ENCODE data around the gene MPRIP.

DNA sequence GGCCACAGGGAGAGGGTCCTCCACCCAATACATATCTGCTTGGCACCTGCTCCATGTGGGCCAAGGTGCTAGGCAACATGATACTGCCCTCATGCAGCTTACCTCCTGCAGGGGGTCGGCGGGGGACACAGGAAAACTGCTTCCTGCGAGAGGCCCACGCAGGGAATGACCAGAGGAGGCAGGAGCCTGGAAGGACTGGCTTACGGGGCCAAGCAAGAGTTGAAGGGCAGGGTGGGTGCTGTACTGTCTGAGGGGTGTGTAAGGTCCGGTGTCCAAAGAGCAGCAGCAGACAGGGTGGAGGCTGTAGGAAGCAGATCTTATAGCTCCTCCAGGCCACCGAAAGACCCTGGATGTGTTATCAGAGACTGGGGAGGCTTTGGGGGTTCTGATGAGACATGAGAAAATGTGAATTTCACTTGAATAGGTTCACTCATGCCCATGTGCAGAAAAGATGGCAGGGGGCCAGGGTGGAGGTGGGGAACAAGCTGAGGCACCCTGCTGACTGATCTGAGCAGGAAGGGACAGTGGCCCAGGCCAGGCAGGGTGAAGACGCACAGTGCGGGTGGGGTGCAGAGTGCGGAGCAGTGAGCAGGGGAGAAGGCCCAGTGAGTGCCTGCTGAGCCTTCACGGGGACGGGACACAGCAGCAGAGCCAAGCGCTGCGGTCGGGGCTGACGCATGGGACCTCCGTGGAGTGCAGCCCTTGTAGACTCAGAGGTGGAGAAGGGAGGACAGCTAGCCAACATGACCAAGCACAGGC, 186.4 kb downstream of the MPRIP start:
- TF ChIP-seq, protein P1, sequence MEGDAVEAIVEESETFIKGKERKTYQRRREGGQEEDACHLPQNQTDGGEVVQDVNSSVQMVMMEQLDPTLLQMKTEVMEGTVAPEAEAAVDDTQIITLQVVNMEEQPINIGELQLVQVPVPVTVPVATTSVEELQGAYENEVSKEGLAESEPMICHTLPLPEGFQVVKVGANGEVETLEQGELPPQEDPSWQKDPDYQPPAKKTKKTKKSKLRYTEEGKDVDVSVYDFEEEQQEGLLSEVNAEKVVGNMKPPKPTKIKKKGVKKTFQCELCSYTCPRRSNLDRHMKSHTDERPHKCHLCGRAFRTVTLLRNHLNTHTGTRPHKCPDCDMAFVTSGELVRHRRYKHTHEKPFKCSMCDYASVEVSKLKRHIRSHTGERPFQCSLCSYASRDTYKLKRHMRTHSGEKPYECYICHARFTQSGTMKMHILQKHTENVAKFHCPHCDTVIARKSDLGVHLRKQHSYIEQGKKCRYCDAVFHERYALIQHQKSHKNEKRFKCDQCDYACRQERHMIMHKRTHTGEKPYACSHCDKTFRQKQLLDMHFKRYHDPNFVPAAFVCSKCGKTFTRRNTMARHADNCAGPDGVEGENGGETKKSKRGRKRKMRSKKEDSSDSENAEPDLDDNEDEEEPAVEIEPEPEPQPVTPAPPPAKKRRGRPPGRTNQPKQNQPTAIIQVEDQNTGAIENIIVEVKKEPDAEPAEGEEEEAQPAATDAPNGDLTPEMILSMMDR (IDR thresholded peaks at IDR 0.05; ENCODE audit: borderline replicate concordance, extremely low read depth, low read length, poor library complexity, severe bottlenecking) = no peak
- TF ChIP-seq EZH2 (IDR thresholded peaks at IDR 0.05; ENCODE audit: borderline replicate concordance, low read depth, low read length, severe bottlenecking) = no peak

Data from DND-41 (cell line).